Activated effector memory CD4-positive, alpha-beta T cell treated with Interleukin-2 at 50 U/mL for 16 hours (primary cell): ENCODE results near the gene SIK2.

Experiments used
- DNase-seq: peaks from one replicate; pipeline ENCODE4 v3.0.0-alpha.2; 2020

Gene SIK2

DNA sequence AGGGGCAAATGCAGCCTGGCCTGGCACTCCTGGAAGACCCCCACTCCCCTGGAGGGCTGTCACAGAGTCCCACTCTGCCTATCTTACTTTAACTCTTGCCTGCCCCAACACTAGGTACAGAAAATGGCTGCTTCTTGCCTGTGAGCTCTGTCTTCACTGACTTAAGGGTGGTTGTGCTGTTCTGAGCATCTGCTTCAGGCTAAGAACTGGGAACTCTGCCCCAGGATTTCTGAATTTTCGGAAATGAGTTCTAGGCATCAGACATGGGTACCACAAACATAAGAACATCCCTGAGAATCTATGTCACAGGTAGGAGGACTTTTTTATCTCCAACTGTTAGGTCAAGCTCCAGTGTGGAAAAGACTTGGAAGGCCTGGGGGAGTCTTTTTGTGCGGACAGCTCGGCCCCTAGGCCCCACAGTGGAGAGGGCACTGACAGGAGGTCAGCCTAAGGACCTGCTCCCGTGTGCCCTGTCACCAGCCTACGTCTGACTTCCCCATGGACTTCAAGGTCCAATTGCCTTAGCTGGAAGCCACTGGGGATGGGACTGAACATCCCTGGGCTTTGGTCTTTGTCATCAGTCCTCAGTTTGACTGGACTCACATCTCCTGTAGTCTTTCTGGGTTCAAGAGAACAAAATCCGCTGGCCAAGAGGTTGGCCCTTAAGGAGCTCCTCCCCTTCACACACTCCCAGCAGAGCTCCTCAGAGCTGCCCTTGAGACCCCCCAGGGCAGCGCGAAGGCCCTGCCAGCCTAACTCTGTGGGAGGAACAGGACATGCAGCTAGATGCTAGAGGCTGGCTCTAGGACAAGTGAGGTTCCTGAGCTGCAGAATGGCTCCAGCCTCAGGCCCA lies 132.1 kb downstream of the SIK2 start:
- DNase-seq = no peak

DNA sequence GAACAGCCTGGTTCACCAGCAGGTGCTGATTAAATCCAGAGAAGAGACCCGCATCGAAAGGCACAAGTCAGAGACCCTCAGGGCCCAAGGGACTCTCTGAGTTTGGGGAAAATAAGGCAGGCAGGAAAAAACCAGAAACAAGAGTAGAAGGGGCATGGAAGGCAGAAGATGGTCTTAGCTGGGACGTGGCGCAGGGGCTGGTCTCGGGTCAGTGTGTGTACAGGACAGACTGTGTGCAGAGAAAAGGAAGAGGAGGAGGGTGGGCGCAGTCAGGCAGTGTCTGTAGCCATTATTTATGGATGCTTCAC lies 132.7 kb downstream of the SIK2 start:
- DNase-seq = no peak

DNA sequence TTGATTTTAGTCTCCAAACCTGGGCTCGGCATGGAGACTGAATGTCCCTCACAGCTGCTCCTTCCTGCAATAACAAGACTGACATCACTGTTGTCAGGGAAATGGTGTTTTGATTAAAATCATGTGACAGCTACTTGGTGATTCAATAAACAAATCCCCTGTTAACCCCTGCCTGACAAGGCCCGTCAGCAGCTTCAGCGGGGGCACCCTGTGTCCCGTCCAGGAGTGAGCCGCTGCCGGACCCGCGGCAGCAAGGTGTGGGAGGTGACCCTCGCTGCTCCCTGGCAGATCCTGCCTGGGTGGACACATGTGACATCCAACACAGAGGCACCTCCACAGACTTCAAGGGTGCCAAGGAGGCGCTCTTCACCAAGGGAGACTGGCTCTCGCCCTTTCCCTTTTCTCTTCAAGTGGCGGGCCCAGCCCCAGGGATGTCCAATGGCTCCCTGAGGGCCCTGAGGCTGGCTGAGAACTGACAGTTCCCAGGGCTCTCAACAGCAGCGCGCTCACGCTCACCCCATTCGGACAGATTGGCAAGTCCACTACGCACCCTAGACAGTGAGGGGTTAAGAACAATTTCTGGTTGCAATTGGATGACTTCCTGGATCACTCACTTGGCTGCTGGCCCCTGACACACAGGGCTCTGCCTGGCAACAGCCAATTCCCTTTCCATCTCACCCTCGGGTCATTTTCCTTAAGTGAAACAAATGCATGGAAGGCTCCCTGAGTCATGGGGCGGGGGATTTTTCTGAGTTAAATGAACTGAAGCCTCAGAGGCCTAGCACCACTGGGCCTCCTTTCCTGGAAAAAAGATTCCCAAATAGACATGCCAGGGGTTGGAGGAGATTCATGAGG lies 133.2 kb downstream of the SIK2 start:
- no peak for DNase-seq

DNA sequence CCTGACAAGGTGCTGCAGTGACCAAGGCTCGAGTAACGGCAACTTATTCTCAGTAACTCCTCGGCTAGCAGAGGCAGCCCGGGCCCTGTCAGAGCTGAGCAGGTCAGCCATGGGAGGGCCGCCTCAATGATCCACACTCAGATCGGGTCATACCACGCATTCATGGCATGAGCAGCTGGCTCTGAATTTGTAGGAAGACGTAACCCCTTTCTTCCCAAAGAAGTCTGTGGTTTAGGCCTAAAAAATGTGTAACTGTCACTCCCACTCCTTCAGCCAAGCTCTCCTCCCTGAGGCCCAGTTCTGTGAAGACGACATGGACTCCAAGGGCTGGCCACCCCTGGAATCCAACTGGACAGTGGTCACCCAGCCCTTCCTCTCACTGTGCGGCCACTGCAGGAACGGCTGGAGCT lies 133.9 kb downstream of the SIK2 start:
- DNase-seq = no peak

DNA sequence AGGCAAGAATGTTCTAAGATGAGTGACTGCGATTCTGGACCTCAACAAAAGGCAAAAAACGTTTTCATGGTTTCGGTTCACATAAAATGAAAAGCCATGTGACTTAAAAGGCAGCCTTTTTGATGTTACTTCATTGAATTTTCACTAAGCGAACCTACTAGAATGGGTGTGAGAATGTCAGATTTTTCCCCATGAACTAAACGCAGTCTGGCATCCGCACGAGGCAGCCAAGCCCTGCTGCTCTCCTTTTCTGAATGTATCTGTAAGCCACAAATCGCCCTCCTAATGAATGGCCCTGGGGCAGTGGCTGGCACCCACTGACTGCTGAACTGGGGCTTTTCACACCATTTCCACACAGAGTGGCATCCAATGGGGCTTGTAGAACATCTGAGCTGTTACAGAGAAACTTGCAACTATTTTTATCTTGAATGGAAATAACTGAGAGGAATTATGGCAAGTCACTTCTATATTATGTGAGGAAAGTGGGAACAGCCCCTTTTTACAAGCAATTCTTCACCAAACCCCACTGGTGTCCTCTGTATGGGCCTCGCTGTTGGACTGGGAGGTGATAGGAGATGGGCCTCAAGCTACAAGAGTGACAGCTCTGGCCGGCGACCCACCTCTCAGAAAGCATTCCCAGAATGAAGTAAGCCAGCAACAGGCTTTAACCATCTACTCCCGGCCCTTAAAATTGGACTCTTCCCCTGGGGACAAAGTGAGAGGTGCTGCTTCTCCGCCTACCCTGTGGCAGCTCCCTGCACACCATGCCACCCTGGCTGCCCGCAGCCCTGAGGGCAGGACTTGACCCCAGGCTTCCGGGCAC lies 134.6 kb downstream of the SIK2 start:
- DNase-seq = no peak

DNA sequence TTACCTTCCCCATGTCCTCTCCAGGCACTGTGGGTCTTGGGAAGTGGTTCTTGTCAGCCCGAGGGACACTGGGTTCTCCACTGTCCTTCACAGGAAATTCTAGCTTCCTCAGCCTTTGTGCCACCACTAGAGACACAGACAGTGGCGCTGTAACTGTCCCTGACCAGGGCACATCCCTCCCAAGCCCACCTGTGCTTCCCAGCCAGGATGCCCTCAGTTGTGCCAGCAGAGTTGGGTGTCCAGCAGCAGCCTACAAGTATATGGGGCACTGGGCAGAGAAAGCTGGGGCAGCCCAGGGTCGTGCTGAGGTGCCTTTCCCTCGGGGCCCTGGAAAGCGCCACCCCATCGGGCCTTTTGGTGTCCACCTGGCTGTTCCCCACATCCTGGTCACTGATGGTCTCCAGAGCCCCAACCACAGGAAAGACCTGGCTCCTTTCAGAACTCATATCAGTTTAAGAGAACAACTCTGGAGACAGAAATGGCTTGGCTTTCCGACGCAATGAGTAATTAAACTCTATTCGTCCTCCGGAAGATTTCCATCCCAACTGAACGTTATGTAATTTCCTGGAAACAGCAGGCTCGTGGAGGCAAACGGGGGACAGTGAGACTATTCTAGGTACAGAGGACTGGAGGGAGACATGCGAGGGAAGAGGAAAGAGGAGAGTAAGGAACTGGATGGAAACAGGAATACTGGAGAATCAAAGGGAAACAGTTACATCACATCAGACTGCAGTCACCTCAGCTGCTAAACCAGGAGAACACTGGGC lies 135.4 kb downstream of the SIK2 start:
- DNase-seq = no peak

DNA sequence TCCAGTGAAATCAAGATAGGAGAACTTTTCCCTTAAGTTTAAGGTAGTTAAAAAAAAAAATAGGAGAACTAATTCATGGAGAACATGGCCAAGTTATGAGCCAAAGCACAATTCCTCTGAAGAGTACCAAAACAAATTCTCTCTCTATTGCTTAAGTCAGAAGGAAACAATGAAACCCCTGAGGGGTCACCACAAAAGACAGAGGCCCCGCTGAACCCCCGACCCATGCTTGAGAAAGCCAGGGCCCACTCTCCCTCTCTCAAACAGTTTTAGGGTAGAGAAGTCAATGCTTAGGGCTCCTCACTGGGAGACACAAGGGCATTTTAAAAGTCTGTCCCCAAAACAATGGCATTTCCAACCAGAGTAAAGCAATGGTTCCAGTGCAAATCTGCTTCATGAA lies 137.1 kb downstream of the SIK2 start:
- no peak for DNase-seq

DNA sequence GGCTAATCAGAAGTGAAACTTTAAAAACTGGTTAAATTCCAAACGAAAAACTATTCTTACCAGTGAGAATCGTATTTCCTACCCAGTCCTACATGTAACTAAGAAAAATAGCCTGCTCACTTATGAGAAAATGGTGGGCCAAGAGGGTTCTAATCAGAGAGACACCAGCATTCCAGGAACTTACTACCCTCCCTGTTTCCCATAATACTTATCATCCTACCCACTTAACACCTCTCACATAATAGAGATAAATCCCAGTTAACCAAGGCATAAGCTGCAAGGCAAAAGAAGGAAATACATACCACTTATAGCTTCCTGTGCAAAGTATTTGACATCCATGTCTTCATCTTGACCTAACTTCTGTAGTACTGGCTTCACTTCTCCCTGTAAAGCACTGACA lies 139.5 kb downstream of the SIK2 start:
- no peak for DNase-seq

DNA sequence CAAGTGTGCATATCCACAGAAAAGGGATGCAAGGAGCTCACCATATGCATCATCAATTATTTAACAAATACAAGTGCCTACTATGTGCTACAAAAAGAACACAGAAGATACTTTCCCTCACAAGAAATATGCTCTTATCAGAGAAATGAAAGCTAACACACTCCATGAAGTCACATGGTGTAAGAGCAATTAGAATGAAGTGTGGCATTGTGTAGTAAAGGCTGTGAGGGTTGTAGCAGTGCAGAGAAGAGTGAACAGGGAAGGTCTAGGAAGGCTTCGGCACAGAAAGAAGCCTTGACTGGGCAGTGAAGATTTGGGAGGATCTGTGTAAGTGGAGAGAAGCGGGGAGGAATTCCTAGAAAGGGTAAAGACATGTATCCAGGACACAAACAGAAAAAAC lies 141.5 kb downstream of the SIK2 start:
- no peak for DNase-seq

DNA sequence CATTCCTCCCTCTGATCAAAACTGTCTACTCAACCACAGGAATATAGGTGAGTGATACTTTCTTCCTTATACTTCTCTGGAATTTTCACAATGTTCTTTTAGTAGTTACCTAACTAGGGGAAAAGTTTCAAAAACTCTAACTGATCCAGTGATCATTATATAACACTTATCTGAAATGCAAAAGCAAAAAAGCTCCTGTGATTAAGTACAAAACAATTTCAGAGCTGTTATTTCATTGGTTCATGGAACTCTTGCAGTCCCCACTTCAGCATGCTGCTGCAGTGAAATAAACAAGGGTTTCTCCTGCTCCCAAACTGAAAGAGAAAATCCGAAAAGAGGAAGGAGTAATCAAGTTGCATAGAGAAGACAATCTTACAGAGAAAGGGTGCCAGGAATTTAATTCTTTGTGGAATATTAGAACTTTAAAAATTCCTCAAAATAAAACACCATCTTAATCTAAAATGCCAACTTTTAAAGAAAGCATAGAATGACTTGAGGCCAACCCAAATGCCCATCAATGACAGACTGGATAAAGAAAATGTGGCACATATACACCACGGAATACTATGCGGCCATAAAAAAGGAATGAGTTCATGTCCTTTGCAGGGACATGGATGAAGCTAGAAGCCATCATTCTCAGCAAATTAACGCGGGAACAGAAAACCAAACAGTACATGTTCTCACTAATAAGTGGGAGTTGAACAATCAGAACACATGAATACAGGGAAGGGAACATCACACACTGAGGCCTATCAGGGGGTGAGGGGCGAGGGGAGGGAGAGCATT lies 143.7 kb downstream of the SIK2 start:
- DNase-seq = no peak

DNA sequence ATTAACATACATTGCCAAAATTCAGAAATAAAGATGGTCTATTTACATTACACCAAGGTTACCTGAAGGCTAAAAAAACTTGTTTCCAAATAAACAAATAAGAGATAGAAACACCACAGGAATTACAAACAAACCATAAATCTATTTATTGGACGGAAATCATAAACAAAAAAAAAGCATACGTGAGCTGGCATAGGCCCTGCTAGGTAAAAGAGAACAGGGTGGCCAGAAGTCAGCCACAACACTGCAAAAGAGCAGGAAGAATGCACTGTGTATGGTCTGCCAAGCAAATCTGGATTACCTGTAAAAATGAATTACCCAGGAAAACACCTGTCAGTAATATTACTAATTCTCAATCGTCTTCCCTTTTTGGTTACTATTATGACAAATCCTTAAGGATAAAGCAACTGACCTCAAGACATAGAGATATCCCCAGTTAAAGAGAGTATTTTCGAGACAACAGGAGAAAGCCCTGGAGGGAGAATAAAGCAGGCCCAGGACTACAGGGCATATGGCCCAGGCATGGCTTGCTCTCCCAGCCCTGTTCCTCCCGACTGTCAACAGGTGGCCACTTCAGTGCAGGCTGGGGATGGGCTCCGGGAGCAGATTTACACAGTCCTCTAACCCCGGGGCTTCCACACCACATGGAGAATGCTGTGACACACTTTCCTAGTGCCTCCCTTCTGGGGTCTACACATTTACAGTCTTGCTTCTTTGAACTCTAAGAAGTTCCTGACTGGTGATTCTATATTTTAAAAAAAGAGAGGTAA lies 146.0 kb downstream of the SIK2 start:
- no peak for DNase-seq

DNA sequence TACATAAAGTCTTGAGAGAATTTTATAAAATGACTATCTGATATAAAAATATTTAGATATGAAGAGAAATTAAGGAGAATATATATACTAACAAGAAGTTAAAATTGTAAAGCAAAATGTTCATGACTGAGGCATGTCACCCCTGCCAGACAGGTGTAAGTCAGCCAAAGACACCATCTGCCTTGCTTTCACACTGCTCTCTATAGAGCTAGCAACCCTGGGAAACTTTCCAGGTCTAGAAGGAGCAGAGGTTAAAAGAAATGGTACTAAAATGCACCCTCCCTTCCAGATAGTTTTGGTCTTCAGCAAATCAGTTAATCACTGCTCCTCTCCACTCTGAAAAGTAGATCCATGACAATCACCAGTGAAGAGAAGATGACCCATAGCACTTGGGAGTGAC lies 147.4 kb downstream of the SIK2 start:
- DNase-seq = no peak

DNA sequence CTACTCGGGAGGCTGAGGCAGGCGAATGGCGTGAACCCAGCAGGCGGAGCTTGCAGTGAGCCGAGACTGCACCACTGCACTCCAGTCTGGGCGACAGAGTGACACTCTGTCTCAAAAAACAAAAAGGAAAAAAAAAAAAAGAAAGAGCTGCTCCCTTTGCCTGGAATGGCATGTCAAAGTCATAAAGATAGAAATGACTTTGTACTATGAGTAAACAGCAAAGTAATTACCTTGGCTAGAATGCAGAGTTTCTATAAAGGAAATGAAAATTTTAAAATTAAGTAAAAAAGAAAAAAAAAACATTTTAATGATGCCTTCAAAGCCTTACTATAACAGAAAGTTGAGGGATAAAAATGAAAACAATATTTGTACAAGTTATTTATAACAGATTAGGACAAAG lies 153.8 kb downstream of the SIK2 start:
- DNase-seq = no peak

DNA sequence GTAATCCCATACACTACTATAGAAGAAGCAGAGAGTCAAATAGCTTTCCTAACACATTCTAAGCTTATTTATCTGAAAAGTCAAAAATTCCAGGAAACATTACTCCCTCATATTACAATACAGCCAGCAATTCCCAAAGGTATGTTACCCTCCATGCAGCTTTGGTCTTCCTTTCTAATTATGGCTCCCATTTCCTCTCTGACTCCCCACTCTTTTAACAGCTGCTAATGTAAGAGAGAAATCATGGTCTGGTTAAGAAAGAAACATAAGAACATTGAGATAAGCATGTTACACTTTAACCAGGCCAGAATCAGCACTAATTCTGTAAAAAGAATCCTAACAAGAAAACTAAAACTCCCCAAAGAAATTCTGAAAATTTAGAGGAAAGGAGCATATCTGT lies 157.1 kb downstream of the SIK2 start:
- DNase-seq = no peak

DNA sequence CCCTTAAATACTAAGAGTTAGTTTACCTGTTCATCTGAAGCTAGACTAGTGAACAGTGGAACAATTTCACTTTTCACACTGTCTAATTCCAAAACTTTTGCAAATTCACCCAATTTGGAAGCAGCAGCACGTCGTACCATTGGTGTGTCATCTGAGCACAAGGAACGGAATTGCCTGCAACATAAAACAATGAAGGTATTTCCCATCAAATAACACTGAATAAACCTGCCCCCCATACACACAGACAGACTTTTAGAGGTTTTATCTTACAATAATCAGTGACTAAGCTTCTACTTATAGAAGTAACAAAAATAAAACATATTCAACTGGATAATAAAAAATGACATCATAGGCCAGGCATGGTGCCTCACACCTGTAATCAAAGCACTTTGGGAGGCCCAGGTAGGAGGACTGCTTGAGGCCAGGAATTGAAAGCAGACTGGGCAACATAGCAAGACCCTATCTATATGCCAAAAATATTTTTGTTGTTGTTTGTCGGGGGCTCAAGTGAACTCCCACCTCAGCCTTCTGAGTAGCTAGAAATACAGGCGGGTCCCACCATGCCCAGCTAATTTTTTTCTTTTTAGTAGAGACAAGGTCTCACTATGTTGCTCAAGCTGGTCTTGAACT lies 157.6 kb downstream of the SIK2 start:
- no peak for DNase-seq

DNA sequence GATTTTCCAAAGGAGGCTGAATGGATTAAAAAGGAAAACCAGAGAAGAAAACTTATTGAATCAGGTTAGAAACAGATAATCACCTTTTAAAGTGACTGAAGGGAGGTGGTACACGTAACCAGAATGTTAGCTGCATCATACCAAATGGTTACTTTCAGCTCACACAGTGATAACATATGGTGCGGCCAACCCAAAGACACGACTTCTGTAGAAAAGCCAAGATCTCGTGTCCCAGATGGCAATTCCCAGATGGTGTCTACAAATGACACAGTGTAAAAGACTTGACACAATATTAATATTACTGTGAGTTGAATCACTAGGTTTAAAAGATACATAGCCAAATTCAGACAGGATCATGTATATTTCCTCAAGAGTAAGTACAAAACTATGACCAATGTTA lies 158.8 kb downstream of the SIK2 start:
- DNase-seq = no peak

DNA sequence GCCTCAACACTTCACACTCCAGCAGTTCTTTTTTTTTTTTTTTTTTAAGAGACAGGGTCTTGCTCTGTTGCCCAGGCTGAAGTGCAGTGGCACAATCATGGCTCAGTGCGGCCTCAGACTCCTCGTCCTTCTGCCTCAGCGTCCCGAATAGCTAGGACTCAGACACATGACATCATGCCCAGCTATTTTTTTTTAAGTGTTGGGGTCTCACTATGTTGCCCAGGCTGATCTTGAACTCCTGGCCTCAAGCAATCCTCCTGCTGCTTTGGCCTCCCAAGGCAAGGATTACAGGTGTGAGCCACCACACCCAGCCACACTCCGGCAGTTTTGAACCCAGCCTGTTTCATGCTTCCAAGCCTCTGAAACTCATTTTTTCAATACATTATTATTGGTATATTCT lies 160.3 kb downstream of the SIK2 start:
- no peak for DNase-seq

DNA sequence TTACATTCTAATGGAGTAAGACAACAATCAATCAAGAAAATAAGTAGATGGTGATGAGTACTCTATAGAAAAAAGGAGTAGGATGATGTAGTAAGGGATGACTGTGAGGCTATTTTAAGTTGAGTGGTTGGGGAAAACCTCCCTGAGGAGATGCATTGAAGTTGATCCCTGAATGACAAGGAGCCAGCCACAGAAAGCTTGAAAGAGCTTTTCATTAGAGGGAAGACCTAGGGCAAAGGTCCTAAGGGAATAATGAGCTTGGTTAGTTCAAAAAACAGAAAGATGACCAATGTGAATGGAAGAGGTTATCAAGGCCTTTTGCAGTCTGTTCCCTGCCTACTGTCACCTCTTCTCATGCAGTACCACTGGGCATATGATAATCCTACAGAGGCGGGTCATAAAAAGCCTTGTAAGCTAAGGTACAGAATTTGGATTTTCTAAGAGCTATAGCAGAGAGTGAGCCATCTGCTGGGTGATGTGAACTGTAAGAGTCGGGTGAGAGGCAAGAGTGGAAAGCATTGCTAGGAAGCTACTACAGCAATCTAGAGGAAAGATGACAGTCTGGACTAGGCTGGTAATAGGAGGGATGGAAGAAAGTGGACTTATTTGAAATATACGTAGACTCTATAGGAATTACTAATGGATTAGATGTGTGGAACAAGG lies 160.9 kb downstream of the SIK2 start:
- DNase-seq = no peak

DNA sequence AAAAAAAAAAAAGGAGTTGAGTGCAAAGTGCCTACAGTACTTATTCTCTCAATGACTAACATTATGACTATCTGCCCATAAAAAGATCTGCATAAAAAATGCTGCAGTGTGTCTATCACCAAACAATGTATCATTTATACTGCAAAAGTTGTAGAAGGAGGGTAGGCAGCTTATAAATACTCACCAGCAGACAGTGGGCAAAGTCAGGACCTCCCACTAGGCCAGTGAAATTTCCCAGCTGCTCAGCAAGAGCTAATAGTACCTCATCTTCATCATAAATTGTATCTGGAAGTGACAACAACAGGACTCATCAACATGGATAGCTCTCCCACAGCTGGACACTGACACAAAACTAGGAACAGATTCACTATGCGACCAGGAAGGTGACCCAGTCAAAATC lies 162.4 kb downstream of the SIK2 start:
- DNase-seq = no peak
